Thoracic aorta (tissue), 2 donors: ENCODE measurements around the gene ZMIZ1. TPM values are rescaled to one million over a fixed set of nuclear protein-coding genes. Genes with fewer than 3 reads are reported as not detected.

ENCODE experiments used
- ATAC-seq: fragments of 150-250 bp; one replicate; pipeline ENCODE4 v1.8.0; 2017; ENCODE audit warnings: low read depth; ENCODE audit not compliant: insufficient number of reproducible peaks, low FRiP score
- DNase-seq: peaks from one replicate; pipeline ENCODE4 v3.0.0-alpha.2; 2020; ENCODE audit warnings: low spot score
- H3K27ac ChIP-seq, 2 donors: fragments of 200-600 bp; sonication (generic); 1 replicate in 1 of 2; 2 replicates in 1 of 2; pipeline ENCODE4 v1.5.1; 2016; ENCODE audit warnings: mild to moderate bottlenecking in 2 of 2, moderate library complexity in 2 of 2
- H3K27me3 ChIP-seq: fragments of 200-600 bp; sonication (generic); replicated peaks from 2 replicates; pipeline ENCODE4 v1.6.0; 2016; ENCODE audit warnings: mild to moderate bottlenecking; ENCODE audit not compliant: insufficient read depth
- H3K36me3 ChIP-seq: fragments of 200-600 bp; sonication (generic); one replicate; pipeline ENCODE4 v1.5.1; 2016
- H3K4me1 ChIP-seq, 2 donors: fragments of 200-600 bp; sonication (generic); 1 replicate in 1 of 2; 2 replicates in 1 of 2; pipeline versions ENCODE4 v1.5.1 to v1.6.0; 2016; ENCODE audit warnings: low read depth in 2 of 2, mild to moderate bottlenecking in 1 of 2; ENCODE audit not compliant: control insufficient read depth in 1 of 2
- H3K4me3 ChIP-seq: fragments of 200-600 bp; sonication (generic); 2 replicates; pipeline ENCODE4 v1.5.1; 2016; ENCODE audit warnings: mild to moderate bottlenecking
- H3K9me3 ChIP-seq: fragments of 200-600 bp; sonication (generic); 2 replicates; pipeline ENCODE4 v1.5.1; 2016
- total RNA-seq, 2 donors: library from RNA; depleted of rRNA; stranded (reverse); fragments of >200 nt; gene quantifications; one replicate each; pipeline versions ENCODE4 v1.1.0 to v1.2.3, GENCODE V29; 2016
- TF ChIP-seq, protein P1 (sequence below): fragments of 200-600 bp; sonication (generic); IDR thresholded peaks from one replicate; pipeline ENCODE4 v1.5.1; 2019; ENCODE audit warnings: antibody characterized with exemption

ZMIZ1 gene
- total RNA-seq, 2 donors from 2014 or later = 57.8 to 81.6 TPM

DNA sequence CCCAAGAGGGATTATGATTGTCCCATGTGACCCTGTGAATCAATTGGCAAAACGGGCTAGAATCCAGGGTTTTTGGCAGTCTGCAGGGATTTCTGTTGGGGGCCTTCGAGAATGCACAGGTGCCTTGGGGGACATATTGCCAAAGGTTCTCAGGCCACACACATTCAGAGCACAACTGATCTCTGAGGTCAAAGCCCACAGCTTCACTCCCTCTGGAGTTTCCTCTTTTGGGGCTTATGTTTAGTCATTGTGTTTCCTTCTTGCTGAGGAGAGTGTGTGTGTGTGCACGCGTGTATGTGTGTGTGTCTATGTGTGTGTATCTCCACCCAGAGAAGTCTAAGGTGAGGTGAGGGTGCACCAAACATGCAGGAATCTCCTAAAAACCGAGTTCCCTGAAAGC, 287.3 kb downstream of the ZMIZ1 start:
- no peak for ATAC-seq
- Histone ChIP-seq H3K27ac (no peak overlapping the region), H3K9me3 (no peaks in the 10 kb centered on the region), H3K4me1 (no peaks in the 10 kb centered on the region), H3K4me3 (no peak overlapping the region), H3K36me3 (peaks cover 21% of the 10 kb centered on the region), H3K27me3 (no peaks in the 10 kb centered on the region)
- TF ChIP-seq, protein P1, sequence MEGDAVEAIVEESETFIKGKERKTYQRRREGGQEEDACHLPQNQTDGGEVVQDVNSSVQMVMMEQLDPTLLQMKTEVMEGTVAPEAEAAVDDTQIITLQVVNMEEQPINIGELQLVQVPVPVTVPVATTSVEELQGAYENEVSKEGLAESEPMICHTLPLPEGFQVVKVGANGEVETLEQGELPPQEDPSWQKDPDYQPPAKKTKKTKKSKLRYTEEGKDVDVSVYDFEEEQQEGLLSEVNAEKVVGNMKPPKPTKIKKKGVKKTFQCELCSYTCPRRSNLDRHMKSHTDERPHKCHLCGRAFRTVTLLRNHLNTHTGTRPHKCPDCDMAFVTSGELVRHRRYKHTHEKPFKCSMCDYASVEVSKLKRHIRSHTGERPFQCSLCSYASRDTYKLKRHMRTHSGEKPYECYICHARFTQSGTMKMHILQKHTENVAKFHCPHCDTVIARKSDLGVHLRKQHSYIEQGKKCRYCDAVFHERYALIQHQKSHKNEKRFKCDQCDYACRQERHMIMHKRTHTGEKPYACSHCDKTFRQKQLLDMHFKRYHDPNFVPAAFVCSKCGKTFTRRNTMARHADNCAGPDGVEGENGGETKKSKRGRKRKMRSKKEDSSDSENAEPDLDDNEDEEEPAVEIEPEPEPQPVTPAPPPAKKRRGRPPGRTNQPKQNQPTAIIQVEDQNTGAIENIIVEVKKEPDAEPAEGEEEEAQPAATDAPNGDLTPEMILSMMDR = no peak
- DNase-seq = no peak

DNA sequence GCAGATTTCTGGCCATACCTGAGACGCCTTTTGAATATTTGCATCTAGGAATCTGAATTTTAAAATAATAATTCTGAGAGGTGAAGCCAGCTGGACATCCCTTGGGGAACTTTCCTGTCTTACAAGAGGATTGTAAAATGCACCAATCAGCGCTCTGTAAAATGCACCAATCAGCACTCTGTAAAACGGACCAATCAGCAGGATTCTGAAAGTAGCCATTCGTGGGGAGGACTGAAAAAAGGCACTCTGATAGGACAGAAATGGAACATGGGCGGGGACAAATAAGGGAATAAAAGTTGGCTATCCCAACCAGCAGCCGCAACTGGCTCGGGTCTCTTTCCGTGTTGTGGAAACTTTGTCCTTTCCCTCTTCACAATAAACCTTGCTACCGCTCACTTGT, 288.4 kb downstream of the ZMIZ1 start:
- Histone ChIP-seq H3K36me3 (peaks cover 14% of the 10 kb centered on the region), H3K4me3 (no peak overlapping the region), H3K27ac (no peak overlapping the region), H3K9me3 (no peaks in the 10 kb centered on the region), H3K4me1 (no peaks in the 10 kb centered on the region), H3K27me3 (no peaks in the 10 kb centered on the region)
- no peak for ATAC-seq
- TF ChIP-seq, protein P1 = no peak
- DNase-seq = no peak

DNA sequence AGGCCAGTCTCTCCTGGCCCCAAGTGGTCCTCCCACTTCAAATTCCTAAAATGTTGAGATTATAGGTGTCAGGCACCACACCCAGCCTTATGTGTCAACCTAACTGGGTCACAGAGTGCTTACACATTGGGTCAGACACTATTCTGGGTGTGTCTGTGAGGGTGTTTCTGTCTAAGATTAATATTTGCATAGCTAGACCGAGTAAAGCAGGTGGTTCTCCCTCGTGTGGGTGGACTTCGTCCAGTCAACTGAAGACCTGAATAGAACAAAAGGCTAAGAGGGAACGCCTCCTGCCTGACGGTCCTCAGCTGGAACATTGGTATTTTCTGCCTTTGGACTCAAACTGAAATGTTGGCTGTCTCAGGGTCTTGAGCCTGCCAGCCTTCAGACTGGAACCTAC, 290.0 kb downstream of the ZMIZ1 start:
- DNase-seq (no peak), ATAC-seq (no peak)
- no peaks in the 10 kb centered on the region for H3K4me1 ChIP-seq
- H3K9me3 ChIP-seq = no peaks in the 10 kb centered on the region
- no peaks in the 10 kb centered on the region for H3K27me3 ChIP-seq
- no peak overlapping the region for H3K4me3 ChIP-seq
- TF ChIP-seq, protein P1 = no peak
- no peak overlapping the region for H3K27ac ChIP-seq
- peaks cover under 1% of the 10 kb centered on the region for H3K36me3 ChIP-seq

DNA sequence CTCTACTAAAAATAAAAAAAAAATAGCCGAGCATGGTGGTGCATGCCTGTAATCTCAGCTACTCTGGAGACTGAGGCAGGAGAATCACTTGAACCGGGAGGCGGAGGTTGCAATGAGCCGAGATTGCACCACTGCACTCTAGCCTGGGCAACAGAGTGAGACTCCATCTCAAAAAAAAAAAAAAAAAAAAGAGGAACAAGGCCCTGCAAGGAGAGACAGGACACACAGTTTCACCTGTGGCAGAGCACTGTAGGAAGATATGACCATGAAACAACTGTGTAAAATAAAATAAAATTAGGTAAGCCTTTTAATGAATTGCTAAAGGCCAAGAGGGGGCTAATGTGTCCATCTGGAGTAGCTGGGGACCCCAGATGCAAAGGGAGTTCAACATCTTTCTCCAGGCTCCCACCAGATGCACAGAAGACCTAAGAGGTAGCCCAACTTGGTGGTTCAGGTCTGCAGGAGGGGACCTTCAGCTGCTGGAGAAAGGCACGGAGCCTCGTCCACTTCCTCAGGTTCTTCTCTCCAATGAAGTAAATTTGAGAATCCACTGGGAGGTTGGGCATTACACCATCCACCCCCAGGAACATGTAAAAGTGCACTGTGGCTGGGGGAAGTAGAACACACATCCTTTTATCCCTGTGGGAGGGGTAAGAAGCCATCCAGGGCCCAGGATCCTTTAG, 291.2 kb downstream of the ZMIZ1 start:
- Histone ChIP-seq H3K27me3 (no peaks in the 10 kb centered on the region), H3K9me3 (peaks cover 3% of the 10 kb centered on the region), H3K27ac (no peak overlapping the region), H3K36me3 (no peaks in the 10 kb centered on the region), H3K4me3 (no peak overlapping the region), H3K4me1 (no peaks in the 10 kb centered on the region)
- ATAC-seq (no peak), DNase-seq (no peak)
- TF ChIP-seq, protein P1 = no peak

DNA sequence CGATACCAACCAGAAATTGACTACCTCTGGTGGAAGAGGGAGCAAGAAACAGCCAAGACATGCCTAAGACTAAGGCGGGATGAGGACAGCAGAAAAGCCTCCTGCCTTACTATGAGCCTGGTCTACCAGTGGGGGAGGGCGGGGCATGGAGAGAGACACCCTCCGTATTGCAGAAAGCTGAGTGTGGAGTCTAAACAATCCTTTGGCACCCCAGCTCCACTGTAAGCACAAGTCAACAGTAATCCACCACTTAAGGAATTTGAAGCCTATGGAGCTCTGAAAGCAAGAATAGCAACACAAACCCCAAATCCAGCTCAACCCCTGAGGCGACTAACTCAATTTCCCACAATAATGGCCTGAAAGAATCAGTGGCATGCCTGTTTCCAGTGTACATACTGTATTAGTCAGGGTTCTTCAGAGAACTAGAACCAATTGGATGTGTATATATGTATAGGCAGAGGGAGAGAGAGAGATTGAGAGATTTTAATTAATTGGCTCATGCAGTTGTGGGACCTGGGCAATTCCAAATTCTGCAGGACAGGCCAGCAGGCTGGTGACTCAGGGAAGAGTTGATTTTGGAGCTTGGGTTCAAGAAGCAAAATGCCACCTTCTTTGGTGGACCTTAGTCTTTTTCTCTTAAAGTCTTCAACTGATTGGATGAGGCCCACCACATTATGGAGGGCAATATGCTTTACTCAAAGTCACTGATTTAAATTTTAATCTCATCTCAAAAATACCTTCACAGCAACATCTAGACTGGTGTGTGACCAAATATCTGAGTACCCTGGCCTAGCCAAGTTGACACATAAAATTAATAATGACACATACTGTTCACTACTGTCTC, 292.0 kb downstream of the ZMIZ1 start:
- H3K9me3 ChIP-seq = peaks cover 3% of the 10 kb centered on the region
- H3K27ac ChIP-seq = no peak overlapping the region
- no peaks in the 10 kb centered on the region for H3K4me1 ChIP-seq
- TF ChIP-seq, protein P1 = no peak
- H3K36me3 ChIP-seq = no peaks in the 10 kb centered on the region
- H3K4me3 ChIP-seq = no peak overlapping the region
- H3K27me3 ChIP-seq = no peaks in the 10 kb centered on the region
- ATAC-seq (no peak), DNase-seq (no peak)
